Uterus (tissue), 2 donors: ENCODE results near the gene DRAP1.

Experiments
- CTCF ChIP-seq, 4 experiments: fragments of 200-600 bp in 2 of 4; fragments of 450-650 bp in 2 of 4; sonication (generic) in 2 of 4; IDR thresholded peaks; one replicate each; pipeline ENCODE4 v1.5.1; 2016 to 2019; ENCODE audit warnings: antibody characterized with exemption in 4 of 4, mild to moderate bottlenecking in 2 of 4, moderate library complexity in 1 of 4
- POLR2A ChIP-seq, 2 donors: fragments of 450-650 bp; IDR thresholded peaks; one replicate each; pipeline ENCODE4 v1.6.1; 2016; ENCODE audit warnings: antibody characterized with exemption in 2 of 2, mild to moderate bottlenecking in 1 of 2, moderate library complexity in 1 of 2

DNA sequence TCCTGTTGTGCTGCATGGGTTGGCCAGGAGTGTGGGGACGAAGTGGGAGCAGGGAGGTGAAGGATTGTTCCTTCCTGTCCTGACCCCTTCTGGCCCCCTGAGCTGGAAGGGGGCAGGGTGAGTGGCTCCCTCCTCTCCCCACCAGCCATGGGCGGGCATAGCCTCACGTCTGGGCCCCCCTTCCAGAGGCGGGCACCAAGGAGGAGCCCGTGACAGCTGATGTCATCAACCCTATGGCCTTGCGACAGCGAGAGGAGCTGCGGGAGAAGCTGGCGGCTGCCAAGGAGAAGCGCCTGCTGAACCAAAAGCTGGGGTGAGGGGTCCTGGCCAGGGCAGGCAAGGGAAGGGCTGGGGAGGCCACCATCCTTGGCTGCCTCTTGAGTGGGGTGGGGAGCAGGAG, 45.7 kb downstream of the DRAP1 start:
- no peak for TF ChIP-seq CTCF (IDR thresholded peaks at IDR 0.05)
- no peak for TF ChIP-seq POLR2A (IDR thresholded peaks at IDR 0.05)
